GM18870 (cell line): ENCODE results near the gene YOD1.
"Not testable (repeated sequence)": the region's sequence is repeated elsewhere in the genome, so short reads cannot be mapped to it uniquely, and the experiment has no call there.

Source experiments
- ATAC-seq: cut with Tn5 transposase; IDR thresholded peaks from one replicate; pipeline ENCODE4 v1.9.1; 2021; ENCODE audit warnings: moderate library complexity; ENCODE audit not compliant: unreplicated experiment

YOD1 gene

GRCh38 chr1:207050480-207051190, 373 bp downstream of the YOD1 start:
- no peak for ATAC-seq

GRCh38 chr1:207049974-207050391, 1.0 kb downstream of the YOD1 start:
- ATAC-seq, result peak; percentile 30

- no peak for ATAC-seq
Measured at GRCh38 chr1:207049514-207049913, 1.5 kb downstream of the YOD1 start.

- ATAC-seq, result no peak
Measured at GRCh38 chr1:207049054-207049453, 2.0 kb downstream of the YOD1 start.

GRCh38 chr1:207048041-207048440, 3.0 kb downstream of the YOD1 start:
- ATAC-seq, result no peak

- ATAC-seq, result no peak
Measured at GRCh38 chr1:207047505-207047904, 3.5 kb downstream of the YOD1 start.

- no peak for ATAC-seq
Measured at GRCh38 chr1:207045453-207045852, 5.6 kb downstream of the YOD1 start.

GRCh38 chr1:207041397-207041796, 9.6 kb downstream of the YOD1 start:
- ATAC-seq, result not testable (repeated sequence)

GRCh38 chr1:207040181-207040533, 10.9 kb downstream of the YOD1 start:
- ATAC-seq, result no peak

GRCh38 chr1:207039380-207040180, 11.4 kb downstream of the YOD1 start:
- no peak for ATAC-seq

GRCh38 chr1:207036865-207037264, 14.1 kb downstream of the YOD1 start:
- no peak for ATAC-seq

GRCh38 chr1:207035877-207036551, 15.0 kb downstream of the YOD1 start:
- ATAC-seq, result no peak

- ATAC-seq, result no peak
Measured at GRCh38 chr1:207034998-207035397, 16.0 kb downstream of the YOD1 start.

- no peak for ATAC-seq
Measured at GRCh38 chr1:207034208-207034607, 16.8 kb downstream of the YOD1 start.

GRCh38 chr1:207033302-207033701, 17.7 kb downstream of the YOD1 start:
- no peak for ATAC-seq

GRCh38 chr1:207032528-207033017, 18.4 kb downstream of the YOD1 start, which contains the start of gene C1orf116:
C1orf116 (minus strand) TSS chr1:207032756; CDS start chr1:207027598, 5,158 bp downstream.
- no peak for ATAC-seq

- no peak for ATAC-seq
Measured at GRCh38 chr1:207031632-207032264, 19.3 kb downstream of the YOD1 start.

- ATAC-seq, result no peak
Measured at GRCh38 chr1:207031016-207031415, 20.0 kb downstream of the YOD1 start.

GRCh38 chr1:207030522-207031009, 20.4 kb downstream of the YOD1 start:
- no peak for ATAC-seq

GRCh38 chr1:207029701-207030521, 21.1 kb downstream of the YOD1 start:
- ATAC-seq, result no peak
